GM12891 (cell line): ENCODE data around the gene VAV2.

Experiments
- POLR2A ChIP-seq: IDR thresholded peaks from 2 replicates; pipeline ENCODE4 v1.6.1; 2011; ENCODE audit warnings: low read depth, low read length, control low read depth
- POLR2AphosphoS5 ChIP-seq: IDR thresholded peaks from 2 replicates; pipeline ENCODE4 v1.6.1; 2011; ENCODE audit warnings: low read depth, low read length, control low read depth
- TAF1 ChIP-seq: IDR thresholded peaks from 2 replicates; pipeline ENCODE4 v1.6.1; 2011; ENCODE audit warnings: low read depth, low read length, control low read depth

GRCh38 chr9:133824106-133824801, 167.9 kb downstream of the VAV2 start:
- TF ChIP-seq POLR2A = no peak
- TF ChIP-seq POLR2AphosphoS5 = no peak
- TF ChIP-seq TAF1 = no peak
